DMS53 treated with DMSO at 0.1 percent for 48 hours (cell line): ENCODE measurements around the gene SLC25A34.

Source experiments
- DNase-seq: peaks from one replicate; lab custom pipeline; 2025; ENCODE audit not compliant: unreplicated experiment; lab: John Stamatoyannopoulos, UW

SLC25A34 gene

DNA sequence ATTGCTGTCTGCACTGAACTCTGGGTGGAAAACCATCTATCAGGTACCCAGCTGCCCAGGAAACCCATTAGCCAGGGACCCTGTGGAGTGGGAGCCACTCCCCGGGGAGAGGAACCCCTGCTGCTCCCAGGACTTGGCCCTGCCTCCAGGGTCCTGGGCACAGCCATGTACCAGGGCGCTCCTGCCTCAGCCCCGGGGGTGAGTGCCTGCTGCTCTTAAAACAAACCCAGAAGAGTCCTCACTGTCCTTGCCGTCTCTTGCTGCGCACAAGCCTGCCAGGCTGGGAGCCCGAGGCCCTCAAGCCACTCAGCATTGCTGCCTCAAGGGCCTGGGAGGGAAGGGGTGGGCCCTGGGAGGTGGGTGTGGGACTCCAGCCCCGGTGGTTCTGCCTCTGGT, 3.4 kb upstream of the SLC25A34 start:
- no peak for DNase-seq

DNA sequence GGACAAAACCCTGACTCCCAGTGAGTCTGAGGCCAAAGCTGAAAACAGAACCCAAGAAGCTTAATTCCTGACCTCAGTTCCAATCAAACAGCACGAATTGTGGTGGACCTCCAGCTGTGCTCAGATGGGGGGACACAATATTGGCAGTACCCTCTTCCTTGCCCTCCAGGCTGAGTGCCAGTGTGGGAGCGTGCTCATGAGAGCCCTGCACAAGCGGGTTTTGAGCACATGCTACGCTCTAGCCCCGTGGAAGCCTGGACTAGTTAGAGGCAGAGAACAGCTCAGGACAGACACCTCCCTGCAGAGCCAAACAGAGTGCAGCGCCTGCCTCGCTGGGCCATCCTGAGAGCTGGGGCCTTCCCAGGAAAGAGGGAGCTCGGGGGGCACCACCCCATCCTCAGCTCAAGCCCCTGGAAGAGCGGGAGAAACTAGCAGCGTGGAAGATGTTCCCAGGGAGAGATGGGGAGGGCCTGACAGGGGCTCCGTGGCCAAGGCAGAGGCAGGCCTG, 2.8 kb upstream of the SLC25A34 start:
- no peak for DNase-seq

GRCh38 chr1:15733726-15734226, 2.3 kb upstream of the SLC25A34 start:
- DNase-seq: no peak

GRCh38 chr1:15734296-15734695, 1.8 kb upstream of the SLC25A34 start:
- DNase-seq: no peak

DNA sequence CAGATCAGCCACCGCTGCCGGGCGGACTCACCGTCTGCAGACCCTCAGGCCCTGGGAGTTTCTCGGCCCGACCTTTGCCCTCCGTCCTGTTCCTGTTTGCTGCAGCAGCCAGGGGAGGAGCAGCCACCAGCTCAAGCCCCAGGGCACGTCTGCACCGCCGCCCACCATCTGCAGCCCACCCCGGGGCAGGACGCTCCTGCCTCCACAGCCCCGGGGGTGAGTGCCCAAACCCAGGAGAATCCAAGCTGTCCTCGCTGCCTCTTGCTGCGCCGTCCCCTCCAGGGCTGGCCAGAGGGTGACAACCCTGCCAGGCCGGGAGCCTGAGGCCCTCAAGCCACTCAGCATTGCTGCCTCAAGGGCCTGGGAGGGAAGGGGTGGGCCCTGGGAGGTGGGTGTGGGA, 1.2 kb upstream of the SLC25A34 start:
- no peak for DNase-seq

GRCh38 chr1:15735304-15736037, 587 bp upstream of the SLC25A34 start:
- DNase-seq: peak; percentile 15

GRCh38 chr1:15736892-15737261, 819 bp downstream of the SLC25A34 start:
- no peak for DNase-seq

DNA sequence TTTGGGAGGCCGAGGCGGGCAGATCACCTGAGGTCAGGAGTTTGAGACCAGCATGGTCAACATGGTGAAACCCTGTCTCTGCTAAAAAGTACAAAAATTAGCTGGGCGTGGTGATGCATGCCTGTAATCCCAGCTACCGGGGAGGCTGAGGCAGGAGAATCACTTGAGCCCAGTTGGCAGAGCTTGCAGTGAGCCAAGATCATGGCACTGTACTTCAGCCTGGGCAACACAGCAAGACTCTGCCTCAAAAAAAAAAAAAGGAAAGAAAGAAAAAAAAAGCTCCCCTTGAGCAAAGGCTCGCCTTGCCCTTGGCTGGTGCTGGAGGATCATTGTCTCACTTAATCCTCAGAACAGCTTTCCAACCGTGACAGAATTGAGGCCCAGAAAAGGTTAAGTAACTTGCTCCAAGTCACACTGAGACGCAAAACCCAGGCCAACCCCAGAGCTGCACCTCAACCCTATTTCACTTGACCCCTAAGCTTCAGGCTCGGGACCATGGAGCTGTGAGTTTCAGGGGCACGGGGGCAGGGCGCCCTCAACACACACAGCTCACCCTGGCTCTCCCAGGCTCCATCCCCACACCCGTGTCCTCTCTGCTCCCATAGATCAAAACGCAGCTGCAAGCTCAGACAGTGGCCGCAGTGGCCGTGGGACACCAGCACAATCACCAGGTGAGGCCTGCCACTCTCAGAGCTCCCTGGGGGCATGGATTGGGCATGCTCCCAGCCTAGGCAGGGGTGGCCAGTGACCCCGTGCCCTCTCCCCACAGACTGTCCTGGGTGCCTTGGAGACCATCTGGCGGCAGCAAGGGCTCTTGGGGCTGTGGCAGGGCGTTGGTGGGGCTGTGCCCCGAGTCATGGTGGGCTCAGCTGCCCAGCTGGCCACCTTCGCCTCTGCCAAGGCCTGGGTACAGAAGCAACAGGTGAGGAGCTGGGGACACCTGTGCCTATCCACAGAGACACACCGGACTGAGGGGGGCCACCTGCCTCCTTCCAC, 1.6 kb downstream of the SLC25A34 start:
- no peak for DNase-seq

DNA sequence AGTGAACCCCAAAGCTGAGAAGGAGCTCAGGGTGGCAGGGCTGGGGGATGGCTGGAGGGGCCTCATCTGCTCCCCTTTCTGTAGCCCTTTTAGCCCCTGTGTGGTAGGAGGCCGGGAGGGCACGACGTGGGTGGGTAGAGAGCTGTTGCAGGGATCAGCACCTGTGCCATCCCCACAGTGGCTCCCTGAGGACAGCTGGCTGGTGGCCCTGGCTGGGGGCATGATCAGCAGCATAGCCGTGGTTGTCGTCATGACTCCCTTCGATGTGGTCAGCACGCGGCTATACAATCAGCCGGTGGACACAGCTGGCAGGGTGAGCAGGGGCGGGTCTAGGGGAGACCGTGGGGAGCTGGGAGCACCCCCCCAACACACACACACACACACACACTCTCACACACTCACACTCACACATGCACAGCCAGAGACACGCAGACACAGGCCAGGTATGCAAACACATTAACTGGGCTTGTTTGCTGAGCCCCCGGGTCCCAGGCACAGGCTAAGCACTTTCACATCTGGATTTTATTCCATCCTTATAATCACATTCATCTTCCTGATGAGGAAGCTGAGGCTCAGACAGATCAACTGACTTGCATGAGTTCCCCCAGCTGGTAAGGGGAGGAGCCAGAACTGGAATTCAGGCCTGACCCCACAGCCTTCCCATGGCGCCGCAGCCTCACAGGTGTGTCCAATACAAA, 2.5 kb downstream of the SLC25A34 start:
- DNase-seq: no peak

GRCh38 chr1:15739259-15739658, 3.2 kb downstream of the SLC25A34 start:
- no peak for DNase-seq

DNA sequence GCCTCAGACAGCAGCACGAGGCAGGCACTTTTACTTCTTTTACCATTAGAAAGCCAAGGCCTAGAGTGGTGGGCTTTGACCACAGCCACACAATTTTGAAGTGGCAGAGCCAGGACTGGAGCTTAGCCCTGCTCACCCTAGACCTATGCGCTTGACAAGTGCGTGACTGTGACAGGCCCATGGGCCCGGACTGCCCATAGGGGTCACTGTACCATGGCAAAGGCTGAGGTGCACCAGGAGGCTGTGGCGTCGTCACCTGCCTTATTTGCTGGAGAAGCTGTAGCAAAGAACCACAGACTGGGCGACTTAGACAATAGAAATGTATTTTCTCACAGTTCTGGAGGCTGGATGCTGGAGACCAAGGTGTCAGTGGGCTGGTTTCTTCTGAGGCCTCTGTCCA, 3.7 kb downstream of the SLC25A34 start:
- no peak for DNase-seq

DNA sequence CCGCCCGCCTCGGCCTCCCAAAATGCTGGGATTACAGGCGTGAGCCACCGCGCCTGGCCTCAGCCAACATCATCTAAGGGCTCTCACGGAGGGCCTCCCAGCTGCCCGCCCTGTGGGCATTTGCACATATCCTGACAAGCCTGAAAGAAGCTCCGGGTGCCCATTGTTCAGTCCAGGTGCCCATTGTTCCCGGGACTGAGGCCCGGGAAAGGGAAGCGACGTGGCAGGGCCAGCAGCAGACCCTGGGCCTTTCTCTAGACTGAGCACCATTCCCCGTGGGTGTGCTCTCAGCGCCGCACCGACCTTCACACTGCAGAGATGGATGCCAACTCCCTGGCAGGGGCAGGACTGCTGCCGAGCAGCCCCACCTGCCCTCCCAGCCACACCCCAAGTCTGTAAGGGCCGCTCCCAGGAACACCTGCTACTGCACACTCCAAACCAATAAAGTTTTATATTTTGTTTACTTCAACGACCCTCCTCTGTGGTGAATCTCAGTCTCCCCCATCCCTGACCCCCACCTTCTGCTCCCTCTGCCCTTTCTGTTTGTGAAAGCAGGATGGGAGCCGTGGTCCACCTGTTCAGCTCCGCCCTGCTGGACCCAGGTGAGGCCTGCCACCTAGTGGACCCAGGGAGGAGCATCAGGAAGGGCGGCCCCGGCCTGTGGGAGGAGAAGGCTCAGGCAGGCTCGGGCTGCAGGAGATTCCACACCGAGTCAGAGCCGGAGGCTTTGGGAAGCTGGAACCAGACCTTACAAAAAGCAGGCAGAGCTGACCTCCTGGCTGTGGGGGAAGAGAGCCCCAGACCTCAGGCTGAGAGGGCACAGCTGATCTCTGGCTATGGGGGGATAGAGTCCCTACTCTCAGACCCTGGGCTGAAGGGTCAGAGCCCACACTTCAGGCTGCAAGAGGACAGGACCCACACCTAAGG, 5.1 kb downstream of the SLC25A34 start:
- peak; percentile 83 for DNase-seq

DNA sequence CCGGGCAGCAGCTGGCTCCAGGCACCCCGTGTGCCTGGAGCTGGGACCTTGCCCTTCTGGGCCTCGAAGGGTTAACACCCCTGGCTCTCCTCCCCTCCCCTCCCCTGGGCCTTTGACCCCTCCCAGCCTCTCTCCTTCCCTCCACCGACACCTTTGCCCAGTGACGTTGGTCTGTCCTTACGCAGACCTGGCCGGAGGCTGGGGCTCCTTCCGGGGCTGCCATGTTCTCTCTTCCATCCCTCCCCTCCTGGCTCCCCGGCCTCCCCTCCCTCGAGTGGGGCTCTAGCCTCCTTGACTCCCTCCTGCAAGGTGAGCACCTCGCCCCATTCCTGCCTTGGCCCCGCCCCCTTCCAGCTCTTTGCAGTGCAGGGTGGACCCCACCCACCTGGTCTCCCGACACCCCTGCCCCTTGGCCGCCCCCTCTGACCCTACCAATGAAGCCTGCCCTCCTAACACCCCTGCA, 6.3 kb downstream of the SLC25A34 start, which contains the start of gene TMEM82:
TSS of gene TMEM82 (plus strand) at position 161 of the 463 bp plus-strand sequence. CDS start at position 222, 61 bp downstream.
- DNase-seq: no peak

- no peak for DNase-seq
Measured at GRCh38 chr1:15744122-15744679, 8.1 kb downstream of the SLC25A34 start.

DNA sequence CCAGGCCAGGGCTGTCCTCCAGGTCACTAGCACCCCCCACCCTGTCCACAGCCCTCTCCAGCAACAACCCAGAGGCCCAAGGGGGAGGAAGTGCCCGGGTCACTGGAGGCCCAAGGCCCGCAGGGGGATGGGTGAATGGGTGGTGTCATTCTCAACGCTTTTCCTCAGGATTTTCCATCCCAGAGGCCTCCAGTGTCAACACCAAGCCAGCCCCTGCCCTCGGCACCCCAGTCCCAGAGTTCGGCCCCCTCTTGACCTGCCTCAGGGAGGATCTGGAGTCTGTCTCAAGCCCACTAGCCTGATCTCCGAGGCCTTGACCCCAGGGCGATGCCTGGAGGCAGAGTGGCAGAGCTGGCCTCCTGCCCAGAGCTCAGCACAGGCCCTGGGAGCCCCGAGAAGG, 11.3 kb downstream of the SLC25A34 start:
- no peak for DNase-seq

DNA sequence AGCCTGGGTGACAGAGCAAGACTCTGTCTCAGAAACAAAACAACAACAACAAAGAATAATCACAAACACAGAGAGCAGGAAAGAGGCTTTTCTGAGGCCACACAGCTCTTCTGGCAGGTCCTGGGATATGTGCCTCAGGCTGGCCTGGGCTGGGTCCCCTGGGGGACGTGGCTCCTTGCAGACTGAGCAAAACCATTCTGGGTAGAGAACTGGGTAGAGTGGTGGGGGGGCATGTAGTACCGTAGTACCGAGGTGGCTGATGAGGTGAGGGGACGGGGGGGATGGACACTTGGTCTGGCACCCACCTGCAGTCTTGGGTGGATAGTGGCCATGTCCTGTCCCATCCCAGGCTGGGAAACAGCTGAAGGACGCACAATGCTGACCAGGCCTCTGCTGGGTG, 12.2 kb downstream of the SLC25A34 start:
- no peak for DNase-seq

DNA sequence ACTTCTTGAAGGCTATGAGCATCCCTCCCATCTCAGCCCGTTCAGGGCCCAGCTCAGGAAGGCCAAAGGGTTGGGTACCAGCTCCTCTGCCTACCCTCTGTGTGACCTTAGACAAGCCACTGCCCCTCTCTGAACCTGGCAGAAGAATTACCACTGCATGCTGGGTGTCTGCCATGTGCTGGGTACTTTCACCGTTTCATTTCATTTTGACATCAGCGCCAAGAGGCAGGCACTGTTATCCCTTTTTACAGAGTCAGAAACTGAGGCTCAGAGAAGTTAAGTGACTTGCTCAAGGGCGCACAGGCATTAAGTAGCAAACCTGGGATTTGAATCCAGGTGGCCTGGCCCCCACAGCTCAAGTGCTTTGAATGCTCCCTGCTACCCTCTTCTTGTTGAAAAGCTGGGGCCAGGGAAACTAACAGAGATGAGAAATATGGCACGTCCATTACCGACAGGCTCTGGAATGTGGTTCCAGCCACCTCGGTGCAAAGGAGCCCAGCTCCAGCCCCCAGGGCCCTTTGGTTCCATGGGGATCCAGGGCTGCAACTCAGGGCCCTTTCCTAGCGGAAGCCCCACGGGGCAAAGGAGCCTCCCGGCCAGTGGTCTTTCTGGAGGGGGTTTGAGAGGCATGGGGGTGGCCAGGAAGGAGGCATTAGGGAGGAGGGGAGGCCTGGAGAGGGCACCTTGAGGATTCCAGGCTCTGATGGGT, 12.8 kb downstream of the SLC25A34 start:
- DNase-seq: no peak

- DNase-seq: no peak
Measured at GRCh38 chr1:15749399-15750291, 13.6 kb downstream of the SLC25A34 start.
